HCT116 (cell line): ENCODE measurements around the gene ARHGEF37. TPM values are rescaled to one million over a fixed set of nuclear protein-coding genes. Genes with fewer than 3 reads are reported as not detected.

Experiments
- ATAC-seq: fragments of 200-7000 bp; cut with Tn5 transposase; 2 replicates; pipeline ENCODE4 v1.9.1; 2020; ENCODE audit warnings: mild to moderate bottlenecking, moderate library complexity
- BruUV-seq: library from RNA; stranded (reverse); fragments of 400-500 nt; replicated peaks from 2 replicates; lab custom pipeline; 2021; lab: Mats Ljungman, UMichigan
- CTCF ChIA-PET: fragments of 300-600 bp; sonication (Branson Sonifier 250); formaldehyde crosslinking; loops from one replicate; lab custom pipeline; 2021; ENCODE audit warnings: antibody characterized with exemption; lab: Charles Lee
- POLR2A ChIA-PET: fragments of 300-600, 350-600 bp; sonication (Branson Sonifier 250); formaldehyde crosslinking; loops from one replicate; lab custom pipeline; 2021; ENCODE audit warnings: antibody characterized with exemption; lab: Charles Lee
- RAD21 ChIA-PET, 2 experiments: fragments of 300-600 bp; sonication (Branson Sonifier 250); formaldehyde crosslinking; loops; one replicate each; lab custom pipeline; 2023; ENCODE audit warnings: low total read pairs in 2 of 2; ENCODE audit not compliant: uncharacterized antibody in 2 of 2, unreplicated experiment in 2 of 2, low non-redundant PET in 1 of 2; lab: Charles Lee
- DNase-seq: peaks from one replicate; pipeline ENCODE4 v3.0.0-alpha.2; 2010; ENCODE audit warnings: low read depth, low spot score
- H2AFZ ChIP-seq: fragments of 200-600 bp; shearing (Covaris generic), sonication (generic); 2 replicates; pipeline ENCODE4 v1.6.1; 2017; ENCODE audit warnings: low read depth, mixed run types, mixed read lengths, antibody characterized with exemption, low read length; ENCODE audit not compliant: poor library complexity, severe bottlenecking
- H3K27ac ChIP-seq: 2 replicates; pipeline ENCODE4 v1.5.1; 2012; ENCODE audit warnings: low read depth, low read length
- H3K27me3 ChIP-seq: fragments of 200-600 bp; sonication (generic); 2 replicates; pipeline ENCODE4 v1.6.1; 2016; ENCODE audit warnings: mixed run types, low read length, mixed read lengths; ENCODE audit not compliant: insufficient read depth
- H3K36me3 ChIP-seq, 2 experiments: fragments of 200-500 bp in 1 of 2; fragments of 200-600 bp in 1 of 2; sonication (Bioruptor generic) in 1 of 2; sonication (generic) in 1 of 2; 2 replicates each; pipeline versions ENCODE4 v1.5.1 to v1.6.1; 2014 to 2016; ENCODE audit warnings: low read length in 2 of 2, inconsistent platforms in 1 of 2, mixed read lengths in 1 of 2, mixed run types in 1 of 2; ENCODE audit not compliant: insufficient read depth in 2 of 2, control insufficient read depth in 1 of 2
- H3K4me1 ChIP-seq, 2 experiments: fragments of 200-600 bp in 1 of 2; sonication (generic) in 1 of 2; 2 replicates each; pipeline versions ENCODE4 v1.5.1 to v1.6.1; 2012 to 2017; ENCODE audit warnings: low read length in 2 of 2, inconsistent platforms in 1 of 2, mild to moderate bottlenecking in 1 of 2, mixed read lengths in 1 of 2, mixed run types in 1 of 2, moderate library complexity in 1 of 2; ENCODE audit not compliant: insufficient read depth in 2 of 2, control insufficient read depth in 1 of 2
- H3K4me2 ChIP-seq: fragments of 200-600 bp; sonication (generic); 2 replicates; pipeline ENCODE4 v1.6.1; 2017; ENCODE audit warnings: mixed run types, low read length, mixed read lengths
- H3K4me3 ChIP-seq, 2 experiments: fragments of 200-600 bp in 1 of 2; sonication (generic) in 1 of 2; replicated peaks in 1 of 2; 2 replicates each; pipeline ENCODE4 v1.5.1; 2011 to 2016; ENCODE audit warnings: low read length in 2 of 2, control low read depth in 1 of 2, low read depth in 1 of 2, mild to moderate bottlenecking in 1 of 2, mixed read lengths in 1 of 2, mixed run types in 1 of 2
- H3K79me2 ChIP-seq: fragments of 200-600 bp; sonication (generic); 2 replicates; pipeline ENCODE4 v1.6.1; 2017; ENCODE audit warnings: mild to moderate bottlenecking, mixed run types, low read length, moderate library complexity, mixed read lengths; ENCODE audit not compliant: insufficient read depth
- H3K9ac ChIP-seq: fragments of 200-600 bp; sonication (generic); 2 replicates; pipeline ENCODE4 v1.6.1; 2016; ENCODE audit warnings: low read length, mixed read lengths
- H3K9me2 ChIP-seq: fragments of 200-600 bp; sonication (generic), shearing (Covaris generic); 2 replicates; pipeline ENCODE4 v1.6.1; 2017; ENCODE audit warnings: mixed run types, mild to moderate bottlenecking, moderate library complexity; ENCODE audit not compliant: insufficient read depth
- H3K9me3 ChIP-seq, 2 experiments: fragments of 200-500 bp in 1 of 2; fragments of 200-600 bp in 1 of 2; sonication (Bioruptor generic) in 1 of 2; sonication (generic) in 1 of 2; 2 replicates each; pipeline ENCODE4 v1.6.1; 2014 to 2017; ENCODE audit warnings: low read length in 2 of 2, mixed read lengths in 2 of 2, inconsistent platforms in 1 of 2, low read depth in 1 of 2, mild to moderate bottlenecking in 1 of 2, mixed run types in 1 of 2, moderate library complexity in 1 of 2; ENCODE audit not compliant: control insufficient read depth in 1 of 2, insufficient read depth in 1 of 2
- H4K20me1 ChIP-seq: fragments of 200-600 bp; sonication (generic), shearing (Covaris generic); 2 replicates; pipeline ENCODE4 v1.6.1; 2017; ENCODE audit warnings: mixed run types, mild to moderate bottlenecking, moderate library complexity; ENCODE audit not compliant: insufficient read depth
- CBX3 ChIP-seq: IDR thresholded peaks from 2 replicates; pipeline ENCODE4 v1.6.1; 2012; ENCODE audit warnings: low read depth
- EZH2 ChIP-seq: fragments of 200-600 bp; sonication (generic); IDR thresholded peaks from 2 replicates; pipeline ENCODE4 v1.6.1; 2017; ENCODE audit warnings: antibody characterized with exemption, mixed run types
- EZH2phosphoT487 ChIP-seq: fragments of 200-600 bp; IDR thresholded peaks from 2 replicates; pipeline ENCODE4 v1.6.1; 2018; ENCODE audit warnings: antibody characterized with exemption, borderline replicate concordance
- JUND ChIP-seq: IDR thresholded peaks from 2 replicates; pipeline ENCODE4 v1.6.1; 2012
- POLR2A ChIP-seq: IDR thresholded peaks from 2 replicates; pipeline ENCODE4 v1.7.0; 2011; ENCODE audit warnings: borderline replicate concordance; ENCODE audit not compliant: insufficient read depth, insufficient read length; ENCODE audit errors: extremely low read depth
- POLR2AphosphoS5 ChIP-seq: IDR thresholded peaks from 2 replicates; pipeline ENCODE4 v1.6.1; 2011; ENCODE audit warnings: mild to moderate bottlenecking, low read depth, low read length, moderate library complexity
- RAD21 ChIP-seq: IDR thresholded peaks from 2 replicates; pipeline ENCODE4 v1.6.1; 2012; ENCODE audit warnings: low read depth, mild to moderate bottlenecking
- SIN3A ChIP-seq: IDR thresholded peaks from 2 replicates; pipeline ENCODE4 v1.6.1; 2012; ENCODE audit warnings: low read depth
- SP1 ChIP-seq: IDR thresholded peaks from 2 replicates; pipeline ENCODE4 v1.6.1; 2012; ENCODE audit warnings: low read depth
- YY1 ChIP-seq: IDR thresholded peaks from 2 replicates; pipeline ENCODE4 v1.6.1; 2011; ENCODE audit warnings: low read length, low read depth, moderate library complexity, mild to moderate bottlenecking; ENCODE audit not compliant: insufficient replicate concordance; ENCODE audit errors: extremely low read depth
- intact Hi-C: fragments of 100-400 bp; cut with micrococcal nuclease; formaldehyde crosslinking; loops from 2 replicates; pipeline ENCODE4 v1.10.0; 2022
- total RNA-seq: library from RNA; stranded (reverse); gene quantifications from one replicate; pipeline ENCODE4 v1.2.1, GENCODE V29; 2021; ENCODE audit not compliant: unreplicated experiment
- TF ChIP-seq, protein P1 (sequence below): IDR thresholded peaks from 2 replicates; pipeline ENCODE4 v1.6.1; 2012

The ARHGEF37 gene
- total RNA-seq, 1 experiment from 2014 or later = 7.0 TPM

DNA sequence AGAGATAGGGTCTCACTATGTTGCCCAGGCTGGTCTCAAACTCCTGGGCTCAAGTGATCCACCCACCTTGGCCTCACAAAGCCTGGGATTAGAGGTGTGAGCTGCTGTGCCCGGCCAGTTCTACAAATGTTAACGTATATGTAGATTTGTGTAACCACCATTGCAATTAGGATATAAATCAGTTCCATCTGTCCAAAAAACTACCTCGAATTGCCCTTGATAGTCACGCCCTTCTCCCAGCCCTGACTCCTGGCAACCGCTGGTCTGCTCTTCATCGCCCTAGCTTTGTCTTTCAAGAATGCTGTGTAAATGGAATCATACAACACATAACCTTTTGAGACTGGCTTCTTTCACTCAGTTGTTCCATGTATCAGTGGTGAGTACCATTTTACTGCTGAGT, 102.7 kb downstream of the ARHGEF37 start:
- no peak overlapping the region for H3K4me3 ChIP-seq
- ChIA-PET POLR2A (no interaction called here), RAD21 (no interaction called here), CTCF (no interaction called here)
- BruUV-seq = no TSS peak
- H3K9me3 ChIP-seq = no peaks in the 10 kb centered on the region
- no peak overlapping the region for H2AFZ ChIP-seq
- no peaks in the 10 kb centered on the region for H3K36me3 ChIP-seq
- no peaks in the 10 kb centered on the region for H3K79me2 ChIP-seq
- ATAC-seq (no peak), DNase-seq (no peak)
- no peaks in the 10 kb centered on the region for H3K4me1 ChIP-seq
- H3K4me2 ChIP-seq = no peak overlapping the region
- H3K27ac ChIP-seq = no peak overlapping the region
- peaks cover 22% of the 10 kb centered on the region; the same call in 1 of the 2 replicates for H3K27me3 ChIP-seq
- TF ChIP-seq RAD21 (no peak), POLR2AphosphoS5 (no peak), SIN3A (no peak), EZH2 (no peak), JUND (no peak), POLR2A (no peak), SP1 (no peak), CBX3 (no peak), EZH2phosphoT487 (no peak), YY1 (no peak)
- TF ChIP-seq, protein P1, sequence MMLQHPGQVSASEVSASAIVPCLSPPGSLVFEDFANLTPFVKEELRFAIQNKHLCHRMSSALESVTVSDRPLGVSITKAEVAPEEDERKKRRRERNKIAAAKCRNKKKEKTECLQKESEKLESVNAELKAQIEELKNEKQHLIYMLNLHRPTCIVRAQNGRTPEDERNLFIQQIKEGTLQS = no peak
- intact Hi-C loops = no loop called here
- no peak overlapping the region for H3K9ac ChIP-seq
- no peaks in the 10 kb centered on the region for H4K20me1 ChIP-seq
- H3K9me2 ChIP-seq = no peaks in the 10 kb centered on the region

DNA sequence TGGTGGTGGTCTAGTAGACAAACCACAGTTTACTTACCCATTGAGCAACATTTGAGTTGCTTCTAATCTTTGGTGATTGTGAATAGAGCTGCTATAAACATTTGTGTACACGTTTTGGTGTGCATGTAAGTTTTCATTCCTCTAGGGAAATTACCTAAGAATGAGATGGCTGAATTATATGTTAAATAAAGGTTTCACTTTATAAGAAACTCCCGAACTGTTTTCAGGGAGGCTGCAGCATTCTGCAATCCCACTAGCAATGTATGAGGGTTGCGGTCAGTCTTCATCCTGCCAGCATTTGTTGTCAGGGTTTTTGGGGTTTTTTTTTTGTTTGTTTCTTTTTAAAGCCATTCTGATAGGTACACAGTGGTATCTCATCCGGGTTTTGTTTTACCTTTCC, 103.1 kb downstream of the ARHGEF37 start:
- no peak for TF ChIP-seq SIN3A
- ChIA-PET CTCF (no interaction called here), RAD21 (no interaction called here), POLR2A (no interaction called here)
- Histone ChIP-seq H2AFZ (no peak overlapping the region), H3K79me2 (no peaks in the 10 kb centered on the region), H3K36me3 (no peaks in the 10 kb centered on the region), H3K9me2 (no peaks in the 10 kb centered on the region), H3K4me1 (no peaks in the 10 kb centered on the region), H4K20me1 (no peaks in the 10 kb centered on the region), H3K27ac (no peak overlapping the region), H3K27me3 (peaks cover 24% of the 10 kb centered on the region), H3K9me3 (no peaks in the 10 kb centered on the region), H3K4me2 (no peak overlapping the region), H3K4me3 (no peak overlapping the region), H3K9ac (no peak overlapping the region)
- intact Hi-C loops = no loop called here
- BruUV-seq = no TSS peak
- ATAC-seq (no peak), DNase-seq (no peak)

Other genes with a start within 250 kb of the ARHGEF37 start
- 48.9 TPM for gene GRPEL2, start 236.0 kb upstream of the ARHGEF37 start, total RNA-seq
- 15.9 TPM for gene PCYOX1L, start 223.5 kb upstream of the ARHGEF37 start, total RNA-seq
- 0.81 TPM for gene IL17B, start 202.2 kb upstream of the ARHGEF37 start, total RNA-seq
- gene CSNK1A1, start 30.1 kb upstream of the ARHGEF37 start, total RNA-seq = 263 TPM
- gene PPARGC1B, start 148.8 kb downstream of the ARHGEF37 start, total RNA-seq = 9.2 TPM